ENCODE data around the gene FOXP3.

Gene FOXP3

GRCh38 chrX:49273181-49273727 lies 8.7 kb upstream of the FOXP3 start:
- DNase-seq: no peak

GRCh38 chrX:49272421-49272820 lies 7.9 kb upstream of the FOXP3 start:
- DNase-seq: no peak

DNA sequence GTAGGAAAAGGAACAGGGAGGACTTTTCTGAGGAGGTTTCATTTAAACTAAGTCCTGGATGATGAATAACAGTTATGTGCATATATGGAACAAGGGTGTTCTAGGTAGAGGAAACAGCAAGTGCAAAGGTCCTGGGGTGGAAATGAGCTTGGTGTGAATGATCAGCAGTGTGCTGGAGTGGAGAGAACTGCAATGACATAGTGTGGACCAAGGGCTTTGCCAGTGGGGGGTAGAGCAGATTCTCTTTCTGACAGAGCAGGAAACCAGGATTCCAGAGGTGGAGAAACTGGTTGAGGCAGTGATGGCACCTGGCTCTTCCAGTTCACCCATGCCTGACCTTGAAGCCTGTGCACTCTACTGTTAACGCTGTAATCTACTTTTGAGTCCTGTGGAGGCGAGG lies 6.8 kb upstream of the FOXP3 start:
- no peak for DNase-seq

DNA sequence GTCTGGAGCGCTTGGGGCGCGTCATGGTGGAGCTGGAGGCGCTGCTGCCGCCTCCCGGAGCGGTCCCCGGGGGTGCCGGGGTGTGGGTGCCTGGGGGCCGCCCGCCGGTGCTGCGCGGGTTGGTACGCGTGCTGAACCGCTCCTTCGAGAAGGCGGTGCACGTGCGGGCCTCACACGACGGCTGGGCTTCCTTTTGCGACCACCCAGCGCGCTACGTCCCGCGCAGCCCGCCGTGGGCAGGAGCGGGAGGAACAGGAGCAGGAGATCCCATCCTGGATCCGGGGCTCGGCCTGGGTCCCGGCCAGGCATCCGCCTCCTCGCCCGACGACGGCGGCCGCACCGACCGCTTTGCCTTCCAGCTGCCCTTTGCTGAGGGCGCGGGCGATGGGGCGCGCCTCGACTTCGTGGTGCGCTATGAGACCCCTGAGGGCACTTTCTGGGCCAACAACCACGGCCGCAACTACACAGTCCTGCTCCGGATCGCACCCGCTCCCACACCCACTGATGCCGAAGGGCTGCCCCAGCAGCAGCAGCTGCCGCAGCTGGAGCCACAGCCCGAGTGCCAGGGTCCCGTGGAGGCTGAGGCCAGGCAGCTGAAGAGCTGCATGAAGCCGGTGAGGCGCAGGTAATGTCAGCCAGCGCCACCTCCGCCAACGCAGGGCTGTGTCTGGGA lies 5.9 kb upstream of the FOXP3 start:
- DNase-seq: no peak

- DNase-seq: no peak
Measured at GRCh38 chrX:49269767-49270248, 5.3 kb upstream of the FOXP3 start, which contains the start of gene PPP1R3F. TSS of gene PPP1R3F (plus strand) at chrX:49269793. CDS start at chrX:49269870, 77 bp downstream.

- peak; percentile 99 for DNase-seq
Measured at GRCh38 chrX:49269010-49269766, 4.7 kb upstream of the FOXP3 start.

DNA sequence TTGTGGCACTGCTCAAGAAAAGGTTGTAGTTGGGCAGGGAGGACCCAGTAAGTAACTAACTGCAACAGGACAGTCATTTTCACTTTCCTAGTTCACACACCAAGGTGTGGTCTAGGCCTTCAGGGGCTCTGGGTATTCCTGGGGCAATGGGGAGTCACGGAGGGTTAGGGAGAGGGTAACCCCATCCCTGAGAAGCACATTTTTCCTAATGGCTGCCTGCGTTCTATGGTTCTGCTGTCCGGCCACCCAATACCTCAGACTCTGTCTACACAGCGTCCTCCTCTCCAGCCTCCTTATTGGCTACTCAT lies 4.1 kb upstream of the FOXP3 start:
- no peak for DNase-seq

DNA sequence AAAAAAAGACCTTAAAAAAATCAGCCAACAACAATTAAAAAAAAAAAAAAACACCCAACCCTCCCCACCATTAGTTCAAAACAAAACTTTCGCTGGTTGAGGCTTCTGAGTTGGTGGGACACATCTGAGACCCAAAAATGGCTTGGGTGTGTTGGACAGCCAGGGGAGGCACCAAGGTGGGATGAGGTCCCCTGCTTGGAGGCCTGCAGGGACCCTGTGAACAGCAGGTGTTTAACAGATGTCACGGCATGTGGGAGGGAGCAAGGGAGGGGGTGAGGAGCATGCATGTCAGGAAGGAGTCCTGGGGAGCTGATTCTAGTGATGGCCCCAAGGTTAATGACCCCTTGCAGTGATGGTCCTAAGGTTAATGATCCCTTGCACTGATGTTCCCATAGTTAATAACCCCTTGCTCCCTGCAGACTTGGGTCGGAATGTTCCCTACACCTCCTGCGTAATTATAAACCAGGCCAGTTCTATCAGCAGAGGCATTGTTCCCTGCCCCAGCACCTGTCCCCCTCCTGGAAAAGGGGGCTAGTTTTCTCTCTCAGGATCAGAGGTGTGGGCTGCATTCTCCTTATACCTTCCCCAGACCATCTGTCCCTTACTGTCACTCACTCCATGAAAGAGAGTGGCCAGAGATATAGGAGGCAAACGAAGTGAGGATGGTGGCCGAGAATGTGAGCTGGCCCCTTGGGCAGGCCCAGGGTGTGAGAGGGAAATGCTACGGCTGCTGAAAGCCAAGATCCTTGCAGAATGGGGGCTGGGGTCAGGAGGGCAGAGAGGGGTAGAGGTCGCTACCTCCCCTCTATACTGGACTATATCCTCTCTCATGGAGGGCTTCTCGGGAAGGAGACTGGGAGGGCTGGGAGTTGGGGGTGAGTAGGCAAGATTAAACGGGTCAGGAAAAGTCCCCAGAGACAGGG lies 2.3 kb upstream of the FOXP3 start:
- no peak for DNase-seq

GRCh38 chrX:49263631-49264030 lies 879 bp downstream of the FOXP3 start:
- no peak for DNase-seq

DNA sequence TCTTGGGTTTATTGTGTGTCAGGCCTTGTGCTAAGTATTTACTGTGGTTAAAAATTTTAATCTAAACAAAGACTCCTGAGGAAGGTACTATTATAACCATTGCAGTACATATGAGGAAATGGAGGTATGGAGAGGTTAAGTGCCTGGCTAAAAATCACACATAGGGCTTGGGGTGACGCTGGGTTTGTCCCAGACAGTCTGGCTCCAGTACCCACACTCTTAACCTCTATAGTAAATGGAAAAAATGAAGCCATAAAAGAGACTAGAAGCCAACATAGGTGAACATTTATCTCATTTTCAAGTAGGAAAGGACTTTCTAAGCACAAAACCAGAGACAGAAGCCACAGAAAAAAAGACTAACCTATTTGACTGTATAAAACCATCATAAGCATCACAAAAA lies 1.9 kb downstream of the FOXP3 start:
- no peak for DNase-seq

GRCh38 chrX:49260221-49260985 lies 4.1 kb downstream of the FOXP3 start:
- DNase-seq: no peak

DNA sequence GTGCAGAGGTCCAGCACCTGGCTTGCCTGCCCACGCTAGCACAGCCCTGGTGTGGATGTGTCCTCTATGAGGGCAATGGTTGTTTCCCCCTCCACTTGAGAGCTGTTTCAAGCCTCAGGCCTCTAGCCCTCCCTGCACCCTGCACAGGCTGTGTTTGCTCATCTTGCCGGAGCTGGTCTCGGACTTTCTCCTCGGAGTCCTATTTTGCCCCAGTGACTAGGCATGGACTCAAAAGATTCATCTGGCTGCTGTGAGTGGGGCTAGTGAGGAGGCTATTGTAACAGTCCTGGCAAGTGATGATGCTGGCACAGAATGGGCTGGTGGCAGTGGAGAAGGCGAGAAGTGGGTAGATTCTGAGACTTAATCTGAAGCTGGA lies 5.8 kb downstream of the FOXP3 start:
- no peak for DNase-seq

DNA sequence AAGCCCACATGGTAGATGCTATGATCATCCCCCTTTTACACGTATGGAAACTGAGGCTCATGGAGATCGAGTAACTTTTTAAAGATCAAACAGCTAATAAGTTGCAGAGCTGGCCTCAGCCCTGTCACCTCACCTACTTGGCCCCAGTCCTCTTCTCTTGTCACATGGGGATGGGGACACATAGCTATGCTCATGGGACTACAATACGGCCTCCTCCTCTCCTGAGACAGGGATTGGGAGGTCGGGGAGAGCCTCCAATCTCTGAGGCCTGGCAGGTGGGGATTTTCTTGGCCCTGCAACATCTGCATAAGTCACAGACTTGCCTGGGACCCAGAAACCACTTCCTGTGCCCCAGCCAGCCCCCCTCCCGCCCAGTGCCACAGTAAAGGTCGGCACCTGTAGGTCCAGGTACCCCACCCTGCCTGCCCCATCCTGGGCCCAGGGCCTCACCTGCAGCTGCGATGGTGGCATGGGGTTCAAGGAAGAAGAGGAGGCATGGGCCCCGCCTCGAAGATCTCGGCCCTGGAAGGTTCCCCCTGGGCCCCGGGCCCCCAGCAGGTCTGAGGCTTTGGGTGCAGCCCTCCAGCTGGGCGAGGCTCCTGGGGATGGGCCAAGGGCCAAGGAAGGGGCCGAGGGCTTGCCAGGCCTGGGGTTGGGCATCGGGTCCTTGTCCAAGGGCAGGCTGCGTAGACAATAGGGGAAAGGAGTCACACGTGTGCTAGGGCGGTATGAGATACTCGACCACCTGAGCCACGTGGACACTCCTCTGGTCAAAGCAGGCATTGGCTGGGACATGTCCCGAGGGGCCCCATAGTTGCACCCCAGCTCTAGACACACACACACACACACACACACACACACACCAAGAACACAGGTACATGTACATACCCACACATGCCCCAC lies 6.4 kb downstream of the FOXP3 start:
- DNase-seq: no peak

DNA sequence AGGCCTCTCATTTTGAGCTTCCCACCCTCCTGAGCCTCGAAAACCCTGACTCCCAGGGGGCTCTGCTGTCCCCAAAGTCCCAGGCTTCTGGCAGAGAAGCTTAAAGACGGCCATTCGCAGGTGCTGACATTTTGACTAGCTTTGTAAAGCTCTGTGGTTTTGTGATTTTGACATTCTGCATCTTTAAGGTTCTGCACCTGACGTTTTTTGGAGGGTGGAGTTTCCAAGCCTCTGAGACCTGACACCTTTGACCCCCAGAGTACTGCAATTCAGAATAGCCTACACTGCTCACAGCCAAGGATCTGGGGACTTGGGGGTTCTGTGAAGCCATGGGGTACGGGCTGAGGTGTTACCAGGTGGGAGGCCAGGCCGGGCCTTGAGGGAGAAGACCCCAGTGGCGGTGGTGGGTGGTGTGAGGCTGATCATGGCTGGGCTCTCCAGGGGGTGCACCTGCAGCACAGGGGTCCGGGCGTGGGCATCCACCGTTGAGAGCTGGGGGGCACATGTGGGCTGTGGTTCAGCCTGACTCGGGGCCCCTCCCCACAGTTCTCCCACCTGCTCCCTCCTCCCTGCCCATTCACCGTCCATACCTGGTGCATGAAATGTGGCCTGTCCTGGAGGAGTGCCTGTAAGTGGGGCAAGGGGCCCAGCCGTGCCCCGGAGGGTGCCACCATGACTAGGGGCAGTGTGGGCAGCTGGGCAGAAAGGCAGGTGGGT lies 7.3 kb downstream of the FOXP3 start:
- DNase-seq: no peak

- DNase-seq: no peak
Measured at GRCh38 chrX:49256268-49256995, 8.1 kb downstream of the FOXP3 start.

DNA sequence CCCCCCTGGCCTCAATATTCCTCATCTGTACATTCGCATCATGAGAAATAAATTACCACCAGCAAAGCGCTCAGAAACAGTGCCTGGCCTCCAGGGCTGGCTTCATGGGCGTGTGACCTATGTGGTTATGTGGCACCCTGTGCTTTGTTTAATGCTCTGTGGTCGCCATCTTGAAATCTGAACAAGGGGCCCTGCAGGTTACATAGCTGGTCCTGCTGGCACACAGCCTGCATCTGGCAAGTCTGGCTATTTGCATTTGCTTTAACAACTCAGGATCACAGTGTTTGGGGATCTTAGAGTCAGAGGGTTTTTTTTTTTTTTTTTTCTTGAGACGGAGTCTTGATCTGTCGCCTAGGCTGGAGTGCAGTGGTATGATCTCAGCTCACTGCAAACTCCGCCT lies 9.9 kb downstream of the FOXP3 start:
- no peak for DNase-seq

- DNase-seq: no peak
Measured at GRCh38 chrX:49251325-49251724, 13.2 kb downstream of the FOXP3 start.

DNA sequence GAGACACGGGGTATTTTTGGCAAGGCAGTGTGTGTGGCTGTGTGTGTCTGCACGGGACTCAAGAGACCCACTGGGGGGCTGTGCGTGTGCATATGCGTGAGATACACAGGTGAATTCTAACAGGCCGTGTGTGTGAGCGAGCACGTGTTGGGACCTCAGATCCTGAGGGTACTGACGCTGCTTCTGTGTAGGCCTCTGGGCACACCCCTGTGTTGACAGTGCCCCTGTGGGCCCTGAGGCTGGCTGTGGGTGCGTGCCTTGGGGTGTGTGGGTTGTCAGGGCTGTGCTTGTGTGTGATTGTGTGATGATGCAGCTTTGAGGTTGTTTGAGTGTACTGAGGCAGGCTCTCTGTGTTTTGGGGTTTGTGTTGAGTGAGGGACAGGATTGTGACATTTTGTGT lies 13.9 kb downstream of the FOXP3 start:
- DNase-seq: no peak

DNA sequence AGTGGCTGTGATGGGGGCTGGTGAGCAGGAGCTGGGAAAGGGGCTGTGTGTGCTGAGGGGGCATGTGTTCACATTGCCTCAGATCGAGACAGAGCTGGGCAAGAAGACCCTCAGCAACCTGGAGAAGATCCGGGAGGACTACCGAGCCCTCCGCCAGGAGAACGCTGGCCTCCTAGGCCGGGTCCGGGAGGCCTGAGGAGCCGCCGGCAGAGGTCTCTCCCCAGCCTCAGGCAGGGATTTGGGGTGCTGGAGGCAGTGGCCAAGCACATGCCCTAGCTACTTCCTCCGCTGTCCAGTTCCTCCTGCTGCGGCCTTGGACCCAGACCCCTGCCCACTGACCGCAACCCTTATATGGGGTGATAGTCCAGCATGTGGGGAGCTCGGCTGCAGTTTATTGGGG lies 14.4 kb downstream of the FOXP3 start:
- DNase-seq: no peak

- no peak for DNase-seq
Measured at GRCh38 chrX:49249616-49250015, 14.9 kb downstream of the FOXP3 start.
